BLaER1 (cell line): ENCODE results near the gene SLC7A9.
"Not testable (repeated sequence)": the region's sequence is repeated elsewhere in the genome, so short reads cannot be mapped to it uniquely, and the experiment has no call there.

Source experiments
- H3K27ac ChIP-seq: shearing (Covaris generic); formaldehyde crosslinking; 2 replicates; pipeline ENCODE4 v1.8.1; 2022
- H3K27me3 ChIP-seq: shearing (Covaris generic); formaldehyde crosslinking; 2 replicates; pipeline ENCODE4 v1.8.1; 2022
- H3K36me3 ChIP-seq: shearing (Covaris generic); formaldehyde crosslinking; 2 replicates; pipeline ENCODE4 v1.8.1; 2022
- H3K4me1 ChIP-seq: shearing (Covaris generic); formaldehyde crosslinking; 2 replicates; pipeline ENCODE4 v1.8.1; 2022
- H3K4me2 ChIP-seq: shearing (Covaris generic); formaldehyde crosslinking; 2 replicates; pipeline ENCODE4 v1.8.1; 2022
- H3K4me3 ChIP-seq: shearing (Covaris generic); formaldehyde crosslinking; 2 replicates; pipeline ENCODE4 v1.8.1; 2022
- H3K9ac ChIP-seq: shearing (Covaris generic); formaldehyde crosslinking; 2 replicates; pipeline ENCODE4 v1.8.1; 2022
- H3K9me3 ChIP-seq: shearing (Covaris generic); formaldehyde crosslinking; 2 replicates; pipeline ENCODE4 v1.8.1; 2022
- H4K20me1 ChIP-seq: shearing (Covaris generic); formaldehyde crosslinking; 2 replicates; pipeline ENCODE4 v1.8.1; 2022
- Cebpa-rat ChIP-seq: shearing (Covaris generic); IDR thresholded peaks from 2 replicates; pipeline ENCODE4 v1.8.1; 2022

SLC7A9 gene

DNA sequence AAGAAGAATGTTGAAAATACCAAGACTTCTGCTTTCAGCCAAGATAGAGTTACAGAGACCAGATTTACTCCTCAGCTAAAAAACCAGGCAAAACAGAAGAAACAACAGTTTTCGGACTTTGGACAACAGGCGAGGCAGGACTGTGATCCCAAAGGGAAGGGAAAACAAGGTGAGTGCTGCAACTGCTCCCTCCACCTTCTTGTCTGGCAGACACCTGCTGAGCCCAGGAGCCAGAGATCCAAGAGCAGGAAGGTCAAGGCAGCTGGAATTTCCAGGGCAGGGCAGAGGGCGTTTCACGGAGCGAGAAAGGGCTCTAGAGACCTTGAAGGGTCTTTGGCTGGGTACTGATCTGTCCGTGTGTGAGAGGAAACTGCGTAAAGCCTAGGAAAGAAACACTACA is 32.9 kb upstream of the SLC7A9 start:
- Histone ChIP-seq H3K27me3 (no peaks in the 10 kb centered on the region), H3K4me1 (no peaks in the 10 kb centered on the region), H3K27ac (no peak overlapping the region), H3K4me2 (no peak overlapping the region), H3K36me3 (peaks cover 49% of the 10 kb centered on the region), H3K9me3 (peaks cover 7% of the 10 kb centered on the region), H3K9ac (no peak overlapping the region), H4K20me1 (no peaks in the 10 kb centered on the region), H3K4me3 (no peak overlapping the region)
- TF ChIP-seq Cebpa-rat = no peak

DNA sequence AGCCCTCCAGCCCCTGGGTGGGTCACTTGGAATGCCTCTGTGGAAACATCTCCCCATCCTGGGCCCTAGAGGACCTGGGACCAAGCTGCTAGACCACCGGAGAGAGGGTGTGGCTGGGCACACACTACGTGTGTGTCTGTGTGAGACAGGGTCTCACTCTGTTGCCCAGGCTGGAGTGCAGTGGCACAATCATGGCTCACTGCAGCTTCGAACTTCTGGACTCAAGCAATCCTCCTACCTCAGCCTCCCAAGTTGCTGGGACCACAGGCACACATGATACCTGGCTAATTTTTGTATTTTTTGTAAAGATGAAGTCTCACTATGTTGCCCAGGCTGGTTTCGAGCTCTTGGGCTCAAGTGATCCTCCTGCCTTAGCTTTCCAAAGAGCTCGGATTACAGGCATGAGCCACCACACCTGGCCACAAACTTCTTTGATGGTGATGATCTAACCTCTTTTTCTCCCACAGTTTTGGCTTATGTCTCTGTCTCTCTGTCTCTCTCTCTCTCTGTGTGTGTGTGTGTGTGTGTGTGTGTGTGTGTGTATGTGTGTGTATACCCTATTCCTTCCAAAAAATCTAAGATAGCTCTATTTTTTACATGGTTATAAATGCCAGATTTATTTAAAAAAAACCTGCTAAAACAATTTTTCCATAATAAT is 32.1 kb upstream of the SLC7A9 start:
- H3K9me3 ChIP-seq = peaks cover 7% of the 10 kb centered on the region
- no peaks in the 10 kb centered on the region for H3K4me1 ChIP-seq
- no peak overlapping the region for H3K27ac ChIP-seq
- H3K9ac ChIP-seq = no peak overlapping the region
- TF ChIP-seq Cebpa-rat = no peak
- H3K4me3 ChIP-seq = no peak overlapping the region
- no peaks in the 10 kb centered on the region for H3K27me3 ChIP-seq
- H3K36me3 ChIP-seq = peaks cover 47% of the 10 kb centered on the region
- H4K20me1 ChIP-seq = no peaks in the 10 kb centered on the region
- no peak overlapping the region for H3K4me2 ChIP-seq

DNA sequence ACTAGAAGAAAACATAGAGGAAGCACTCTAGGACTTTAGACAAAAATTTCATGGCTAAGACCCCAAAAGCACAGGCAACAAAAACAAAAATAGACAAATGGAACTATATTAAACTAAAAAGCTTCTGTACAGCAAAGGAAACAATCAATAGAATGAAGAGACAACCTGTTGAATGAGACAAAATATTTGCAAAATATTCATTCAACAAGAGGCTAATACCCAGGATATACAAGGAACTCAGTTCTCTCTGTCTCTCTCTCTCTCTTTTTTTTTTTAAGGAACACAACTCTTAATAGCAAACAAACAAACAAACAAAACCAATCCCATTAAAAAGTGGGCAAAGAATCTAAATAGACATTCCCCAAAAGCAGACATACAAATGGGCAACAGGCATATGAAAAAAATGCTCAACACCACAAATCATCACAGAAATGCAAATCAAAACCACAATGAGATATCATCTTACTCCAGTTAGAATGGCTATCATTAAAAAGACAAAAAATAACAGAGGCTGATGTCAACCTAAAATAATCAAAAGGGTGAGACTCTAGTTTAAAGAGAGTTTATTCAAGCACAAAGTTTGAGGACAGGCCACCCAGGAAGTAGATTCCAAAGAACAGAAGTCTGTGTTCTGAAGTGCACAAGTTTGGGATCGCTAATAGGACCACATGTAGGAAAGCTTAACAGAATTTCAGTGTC is 27.1 kb upstream of the SLC7A9 start:
- no peak overlapping the region for H3K4me2 ChIP-seq
- H3K4me1 ChIP-seq = no peaks in the 10 kb centered on the region
- no peak overlapping the region for H3K27ac ChIP-seq
- peaks cover 24% of the 10 kb centered on the region for H3K9me3 ChIP-seq
- H4K20me1 ChIP-seq = no peaks in the 10 kb centered on the region
- peaks cover 60% of the 10 kb centered on the region for H3K36me3 ChIP-seq
- H3K4me3 ChIP-seq = no peak overlapping the region
- H3K9ac ChIP-seq = no peak overlapping the region
- TF ChIP-seq Cebpa-rat = no peak
- H3K27me3 ChIP-seq = no peaks in the 10 kb centered on the region

DNA sequence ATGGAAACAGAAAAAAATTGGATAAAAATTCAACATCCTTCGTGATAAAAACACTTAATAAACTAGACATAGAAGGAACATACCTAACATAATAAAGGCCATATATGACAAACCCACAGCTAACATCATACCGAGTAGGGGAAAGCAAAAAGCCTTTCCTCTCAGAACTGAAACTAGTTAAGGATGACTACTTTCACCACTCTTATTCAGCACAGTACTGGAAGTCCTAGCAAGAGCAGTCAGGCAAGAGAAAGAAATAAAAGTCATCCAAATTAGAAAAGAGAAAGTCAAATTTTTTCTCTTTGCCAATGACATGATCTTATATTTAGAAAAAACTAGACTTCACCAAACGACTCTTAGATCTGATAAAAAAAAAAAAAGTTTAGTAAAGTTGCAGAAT is 25.8 kb upstream of the SLC7A9 start:
- H3K4me3 ChIP-seq = no peak overlapping the region
- H3K9me3 ChIP-seq = peaks cover 37% of the 10 kb centered on the region
- H3K36me3 ChIP-seq = peaks cover 58% of the 10 kb centered on the region

DNA sequence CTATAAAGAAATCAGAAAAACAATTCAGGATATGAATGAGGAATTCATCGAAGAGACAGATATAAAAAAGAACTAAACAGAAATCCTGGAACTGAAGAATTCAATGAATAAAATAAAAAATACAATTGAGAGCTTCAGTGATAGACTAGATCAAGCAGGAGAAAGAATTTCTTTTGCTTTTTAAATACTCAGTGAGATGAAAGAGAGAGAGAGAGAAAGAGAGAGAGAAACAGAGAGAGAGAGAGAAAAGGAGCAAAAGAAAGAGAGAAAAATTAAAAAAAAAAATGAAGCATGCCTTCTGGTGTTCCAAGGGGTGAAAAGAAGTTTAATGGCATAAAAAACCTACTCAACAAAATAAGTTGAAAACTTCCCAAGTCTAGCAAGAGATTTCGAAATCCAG is 22.0 kb upstream of the SLC7A9 start:
- no peaks in the 10 kb centered on the region for H3K4me1 ChIP-seq
- no peak overlapping the region for H3K4me2 ChIP-seq
- H3K4me3 ChIP-seq = no peak overlapping the region
- H3K9me3 ChIP-seq = peaks cover 41% of the 10 kb centered on the region
- H3K36me3 ChIP-seq = peaks cover 43% of the 10 kb centered on the region
- H3K9ac ChIP-seq = no peak overlapping the region
- TF ChIP-seq Cebpa-rat = no peak
- no peak overlapping the region for H3K27ac ChIP-seq
- H3K27me3 ChIP-seq = no peaks in the 10 kb centered on the region
- no peaks in the 10 kb centered on the region for H4K20me1 ChIP-seq

More for the DNA sequence above, 25.8 kb upstream of the SLC7A9 start:
- Histone ChIP-seq H3K27me3 (no peaks in the 10 kb centered on the region), H3K4me1 (no peaks in the 10 kb centered on the region), H4K20me1 (no peaks in the 10 kb centered on the region), H3K27ac (no peak overlapping the region), H3K9ac (no peak overlapping the region), H3K4me2 (no peak overlapping the region)
- no peak for TF ChIP-seq Cebpa-rat

DNA sequence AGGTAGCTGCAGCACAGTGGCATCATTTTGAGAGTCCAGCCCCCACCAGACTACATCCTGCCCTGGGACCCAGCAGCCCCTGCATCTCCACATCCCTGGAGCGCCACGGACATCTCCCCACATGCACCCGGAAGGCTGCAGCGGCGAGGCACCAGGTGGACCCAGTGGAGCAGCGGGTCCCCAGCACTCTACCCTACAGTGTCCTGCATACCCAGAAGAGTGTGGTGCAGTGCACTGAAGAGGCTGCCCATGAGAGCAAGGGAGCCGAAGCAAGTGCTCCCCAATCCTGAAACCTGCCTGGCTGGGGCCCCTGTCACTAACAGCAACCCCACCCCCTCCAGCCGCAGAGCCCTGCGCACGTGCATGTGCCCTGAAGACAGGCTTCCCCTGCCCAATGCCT is 21.3 kb upstream of the SLC7A9 start:
- H3K4me1 ChIP-seq = no peaks in the 10 kb centered on the region
- peaks cover 41% of the 10 kb centered on the region for H3K9me3 ChIP-seq
- no peak for TF ChIP-seq Cebpa-rat
- H4K20me1 ChIP-seq = no peaks in the 10 kb centered on the region
- H3K4me3 ChIP-seq = no peak overlapping the region
- H3K27ac ChIP-seq = no peak overlapping the region
- no peaks in the 10 kb centered on the region for H3K27me3 ChIP-seq
- no peak overlapping the region for H3K4me2 ChIP-seq
- H3K9ac ChIP-seq = no peak overlapping the region
- H3K36me3 ChIP-seq = peaks cover 43% of the 10 kb centered on the region

DNA sequence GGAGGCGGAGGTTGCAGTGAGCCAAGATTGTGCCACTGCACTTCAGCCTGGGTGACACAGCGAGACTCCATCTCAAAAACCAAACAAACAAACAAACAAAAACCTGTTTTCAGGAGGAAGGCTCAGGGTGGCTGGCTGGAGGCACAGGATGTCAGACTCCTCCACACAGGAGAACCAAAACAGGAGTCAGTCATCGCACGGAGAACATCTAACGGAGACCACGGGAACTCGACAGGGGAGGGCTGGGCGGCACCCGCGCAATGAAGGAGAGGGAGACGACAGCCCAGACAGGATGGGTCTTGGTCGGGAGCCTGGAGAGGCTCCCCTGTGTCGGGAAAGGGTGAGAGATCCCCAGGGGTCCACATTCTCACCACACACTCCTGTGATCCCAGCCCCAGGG is 20.8 kb upstream of the SLC7A9 start:
- Histone ChIP-seq H3K27ac (no peak overlapping the region), H3K4me2 (no peak overlapping the region), H4K20me1 (no peaks in the 10 kb centered on the region), H3K9ac (no peak overlapping the region), H3K27me3 (no peaks in the 10 kb centered on the region), H3K9me3 (peaks cover 41% of the 10 kb centered on the region), H3K4me3 (no peak overlapping the region), H3K4me1 (no peaks in the 10 kb centered on the region), H3K36me3 (peaks cover 43% of the 10 kb centered on the region)
- no peak for TF ChIP-seq Cebpa-rat

DNA sequence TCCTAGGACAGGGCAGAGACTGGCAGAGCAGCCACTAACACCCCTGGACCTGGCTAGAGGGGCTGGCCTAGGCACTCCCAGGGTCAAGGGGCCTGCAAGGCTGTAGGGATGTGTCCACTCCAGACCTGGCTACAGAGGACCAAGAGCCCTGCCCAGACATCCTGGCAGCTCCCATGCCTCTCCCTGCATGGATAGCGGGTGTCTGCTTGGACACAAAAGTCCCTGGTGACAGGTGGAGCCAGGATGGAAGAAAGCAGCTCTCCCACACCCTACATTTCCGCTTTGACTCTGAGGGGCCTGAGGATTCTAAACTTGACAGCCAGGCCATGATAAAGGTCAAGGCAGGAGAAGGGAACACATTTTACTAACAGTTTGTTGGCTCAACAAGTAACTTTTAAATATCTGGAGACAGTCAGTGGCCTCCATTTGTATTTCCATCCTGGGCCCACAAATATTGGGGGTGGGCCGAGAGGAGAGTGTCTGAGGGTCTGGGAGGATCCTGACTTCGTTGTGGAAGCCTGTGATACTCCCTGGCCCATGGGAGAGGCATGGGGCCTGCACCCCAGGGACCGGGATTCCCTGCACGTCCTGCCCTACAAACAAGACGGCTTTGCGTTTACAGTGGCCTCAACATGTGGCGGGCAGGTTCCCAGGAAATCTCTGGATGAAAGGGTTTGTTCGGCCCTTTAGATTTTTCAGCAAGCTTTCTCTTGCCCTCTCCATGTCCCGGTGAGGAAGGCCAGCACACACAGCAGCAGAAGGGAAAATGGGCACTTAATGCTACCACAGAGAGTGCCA is 19.8 kb upstream of the SLC7A9 start:
- H4K20me1 ChIP-seq = no peaks in the 10 kb centered on the region
- no peak overlapping the region for H3K4me2 ChIP-seq
- peaks cover 38% of the 10 kb centered on the region for H3K9me3 ChIP-seq
- peaks cover 40% of the 10 kb centered on the region for H3K36me3 ChIP-seq
- H3K4me3 ChIP-seq = no peak overlapping the region
- H3K4me1 ChIP-seq = no peaks in the 10 kb centered on the region
- no peaks in the 10 kb centered on the region for H3K27me3 ChIP-seq
- H3K9ac ChIP-seq = no peak overlapping the region
- TF ChIP-seq Cebpa-rat = no peak
- no peak overlapping the region for H3K27ac ChIP-seq

DNA sequence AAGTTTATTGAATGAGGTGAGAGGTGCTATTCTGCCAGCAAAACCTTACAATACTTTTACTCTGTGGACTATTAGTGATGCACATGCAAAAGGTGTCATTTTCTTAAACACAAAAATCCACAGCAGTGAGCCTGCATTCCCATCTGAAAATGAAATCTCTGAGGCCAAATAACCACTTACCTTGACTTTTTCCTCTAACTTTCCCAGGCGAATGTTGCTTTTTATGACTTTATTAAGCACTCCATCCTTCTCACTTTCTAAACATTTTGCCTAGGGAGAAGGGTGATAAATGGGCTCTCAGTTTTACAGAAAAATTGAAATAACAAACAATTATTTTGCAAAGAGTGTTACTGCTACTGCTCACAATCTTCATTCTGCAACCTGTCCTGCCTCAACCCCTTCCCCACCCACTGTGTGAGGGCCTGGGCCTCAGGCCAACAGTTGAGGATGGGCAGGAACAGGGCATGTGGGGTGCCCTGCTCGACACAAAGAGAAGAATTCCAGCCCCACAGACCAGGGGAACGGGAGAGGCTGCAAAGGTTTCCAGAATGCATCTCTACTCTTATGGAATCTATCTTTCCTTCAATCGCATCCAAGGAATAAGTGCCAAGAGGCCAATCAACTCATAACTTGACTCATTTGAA is 18.1 kb upstream of the SLC7A9 start:
- Histone ChIP-seq H3K27ac (no peak overlapping the region), H3K9me3 (peaks cover 26% of the 10 kb centered on the region), H3K9ac (no peak overlapping the region), H3K27me3 (no peaks in the 10 kb centered on the region), H4K20me1 (no peaks in the 10 kb centered on the region), H3K4me1 (no peaks in the 10 kb centered on the region), H3K36me3 (peaks cover 29% of the 10 kb centered on the region), H3K4me2 (no peak overlapping the region), H3K4me3 (no peak overlapping the region)
- TF ChIP-seq Cebpa-rat = no peak

DNA sequence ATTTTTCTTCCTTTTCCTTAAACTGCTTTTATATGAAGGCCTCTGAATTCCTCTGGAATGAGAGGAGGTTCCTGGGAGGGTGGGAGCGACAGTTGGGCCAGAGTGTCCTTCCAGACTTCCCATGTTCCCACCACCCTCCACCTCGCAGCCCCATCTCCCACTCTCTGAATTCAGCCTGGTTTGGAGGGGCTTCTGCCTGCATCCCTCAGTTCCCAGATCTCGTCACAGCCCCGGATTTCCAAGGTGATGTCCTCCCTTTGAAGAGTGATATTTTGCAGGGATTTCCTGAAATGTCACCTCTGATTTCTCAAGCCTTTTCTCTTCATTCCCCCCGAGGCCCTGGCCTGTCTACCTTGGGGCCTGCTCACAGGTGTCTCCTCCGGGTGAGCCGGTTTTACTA is 16.7 kb upstream of the SLC7A9 start:
- Histone ChIP-seq H3K4me1 (no peaks in the 10 kb centered on the region), H3K27me3 (no peaks in the 10 kb centered on the region), H3K27ac (no peak overlapping the region), H3K9me3 (peaks cover 13% of the 10 kb centered on the region), H3K9ac (no peak overlapping the region), H3K36me3 (peaks cover 27% of the 10 kb centered on the region), H3K4me3 (no peak overlapping the region), H4K20me1 (no peaks in the 10 kb centered on the region), H3K4me2 (no peak overlapping the region)
- no peak for TF ChIP-seq Cebpa-rat

DNA sequence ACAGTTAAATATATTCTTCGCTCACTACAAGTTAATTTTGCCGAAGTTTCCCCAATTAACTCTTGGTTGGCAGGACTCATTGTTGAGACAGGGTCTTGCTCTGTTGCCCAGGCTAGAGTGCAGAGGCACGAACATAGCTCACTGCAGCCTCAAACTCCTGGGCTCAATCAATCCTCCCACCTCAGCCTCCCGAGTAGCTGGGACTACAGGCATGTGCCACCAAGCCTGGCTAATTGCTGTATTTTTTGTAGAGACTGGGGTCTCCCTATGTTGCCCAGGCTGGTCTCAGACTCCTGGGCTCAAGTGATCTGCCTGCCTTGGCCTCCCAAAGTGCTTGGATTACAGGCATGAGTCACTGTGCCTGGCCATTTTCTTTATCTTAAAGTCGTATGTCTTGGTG is 15.7 kb upstream of the SLC7A9 start:
- not testable (repeated sequence) for H3K4me2 ChIP-seq, H3K4me3 ChIP-seq, H3K9ac ChIP-seq, H3K27me3 ChIP-seq, H3K27ac ChIP-seq, H3K9me3 ChIP-seq, H4K20me1 ChIP-seq, H3K4me1 ChIP-seq
- H3K36me3 ChIP-seq = peaks cover 17% of the 10 kb centered on the region; the same call in 1 of the 2 replicates
